Amniotic stem cell (primary cell): ENCODE measurements around the gene HPS1.

ENCODE experiments used
- DNase-seq: peaks from one replicate; lab custom pipeline; 2025; lab: John Stamatoyannopoulos, UW

Gene HPS1

GRCh38 chr10:98463976-98464754 is 17.4 kb upstream of the HPS1 start:
- DNase-seq, result no peak

- no peak for DNase-seq
Measured at GRCh38 chr10:98463016-98463415, 16.3 kb upstream of the HPS1 start.

- DNase-seq, result no peak
Measured at GRCh38 chr10:98461500-98461842, 14.7 kb upstream of the HPS1 start.

DNA sequence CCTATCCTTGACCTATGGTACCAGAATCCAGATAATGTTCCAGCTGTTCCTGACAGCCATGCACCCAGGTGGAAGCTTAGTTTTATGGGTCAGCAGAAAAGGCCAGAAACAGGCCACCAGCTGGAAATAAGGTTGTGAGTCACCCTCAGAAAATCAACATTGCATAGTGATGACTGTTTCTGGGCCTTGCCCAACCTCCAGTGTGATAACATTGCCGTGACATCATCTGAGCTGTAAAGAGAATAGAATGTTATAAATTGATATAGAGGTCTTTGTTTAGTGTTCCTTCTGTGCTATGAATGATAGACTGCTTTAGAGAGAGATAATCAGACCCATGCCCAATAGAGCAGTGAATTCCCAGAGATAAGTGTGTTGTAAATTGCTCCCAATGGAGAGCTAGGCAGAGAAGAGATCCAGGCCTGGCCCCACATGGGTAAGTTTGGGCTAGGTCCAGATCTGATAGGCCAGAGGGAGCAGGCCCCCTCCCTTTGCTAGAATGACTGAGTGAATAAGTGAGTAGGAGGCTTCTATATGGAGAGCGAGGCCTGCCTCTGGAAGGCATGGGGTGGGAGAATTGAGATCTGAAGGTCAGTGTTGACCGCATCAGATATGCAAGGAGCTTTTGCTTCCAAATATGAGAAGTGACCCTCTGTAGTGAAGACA is 14.2 kb upstream of the HPS1 start:
- peak; percentile 78 for DNase-seq

GRCh38 chr10:98458809-98459784 is 12.4 kb upstream of the HPS1 start:
- DNase-seq, result no peak

DNA sequence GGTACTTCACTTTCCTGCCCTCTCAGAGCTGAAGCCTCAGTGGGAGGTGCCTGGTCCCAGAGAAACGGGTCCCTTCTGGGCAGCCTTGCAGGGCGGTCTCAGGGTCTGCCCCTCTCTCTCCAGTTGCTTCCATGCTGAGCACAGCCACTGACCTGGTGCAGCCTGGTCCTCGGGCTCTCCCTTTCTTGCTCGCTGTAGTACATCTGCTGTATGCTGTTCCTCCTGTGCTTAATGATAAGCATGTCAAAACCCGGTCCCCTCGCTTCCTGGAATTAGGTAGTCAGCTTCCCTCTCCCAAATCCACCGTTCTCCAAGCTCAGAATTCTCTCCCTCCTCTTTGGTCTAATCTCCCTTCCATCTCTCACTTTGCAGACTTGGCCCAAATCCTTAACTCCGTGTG is 11.0 kb upstream of the HPS1 start:
- no peak for DNase-seq

- no peak for DNase-seq
Measured at GRCh38 chr10:98456686-98457482, 10.1 kb upstream of the HPS1 start.

DNA sequence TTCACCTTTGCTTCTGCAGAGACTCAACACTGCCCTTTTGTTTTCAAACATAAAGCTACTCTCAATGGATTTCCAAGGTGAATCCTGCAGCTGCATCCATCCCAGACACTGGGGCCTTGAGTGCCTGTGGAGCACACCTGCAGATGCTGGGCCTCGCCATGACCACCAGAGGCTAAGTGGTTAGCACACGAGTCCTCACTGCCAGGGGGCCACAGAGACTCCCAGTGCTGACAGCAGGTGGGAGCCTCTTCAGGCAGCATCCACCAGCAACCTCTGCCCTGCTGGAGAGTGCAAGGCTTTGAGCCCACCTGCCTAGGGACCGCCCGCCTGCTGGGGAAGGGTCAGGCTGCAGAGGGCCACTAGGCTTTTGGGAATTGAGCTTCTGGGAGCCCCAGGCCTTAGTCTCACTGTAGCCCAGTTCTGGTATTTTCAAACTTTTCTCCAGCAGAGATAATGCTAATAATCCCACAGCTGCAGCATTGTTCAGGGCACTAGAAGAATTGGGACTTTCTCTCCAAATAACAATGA is 9.4 kb upstream of the HPS1 start:
- no peak for DNase-seq

GRCh38 chr10:98453729-98454128 is 7.0 kb upstream of the HPS1 start:
- DNase-seq, result no peak

DNA sequence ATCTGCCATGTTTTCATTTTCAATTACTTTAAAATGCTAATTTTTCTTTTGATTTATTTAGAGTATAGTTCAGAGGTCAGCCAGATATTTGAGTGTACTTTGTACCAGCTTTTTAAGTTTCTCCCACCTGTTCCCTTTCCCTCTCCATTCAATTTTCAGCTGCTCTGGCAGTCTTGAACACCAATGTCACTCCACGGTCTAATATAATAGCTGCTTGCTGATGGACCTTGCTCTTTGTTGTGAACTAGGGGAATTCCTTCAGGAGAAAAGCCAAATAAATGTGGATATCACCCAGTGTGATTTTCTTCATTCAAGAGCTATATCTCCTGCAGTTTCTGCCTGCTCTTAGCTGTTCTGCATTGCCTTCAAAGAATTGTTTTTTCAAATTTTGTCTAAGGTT is 3.9 kb upstream of the HPS1 start:
- DNase-seq, result no peak

DNA sequence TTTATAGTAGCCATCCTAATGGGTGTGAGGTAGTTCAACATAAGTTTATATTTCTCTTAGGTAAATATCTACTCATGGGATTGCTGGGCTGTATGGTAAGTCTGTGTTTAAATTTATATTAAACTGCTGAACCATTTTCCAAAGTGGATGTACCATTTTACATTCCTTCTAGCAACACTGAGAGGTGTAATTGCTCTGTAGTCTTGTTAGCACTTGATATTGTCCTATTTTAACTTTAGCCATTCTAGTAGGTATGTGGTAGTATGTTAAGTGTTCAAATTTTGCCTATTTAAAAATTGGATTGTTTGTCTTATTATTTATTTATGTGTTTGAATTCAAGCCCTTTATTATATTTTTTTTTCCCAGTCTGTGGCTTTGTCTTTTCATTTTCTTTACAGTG is 2.6 kb upstream of the HPS1 start:
- no peak for DNase-seq

DNA sequence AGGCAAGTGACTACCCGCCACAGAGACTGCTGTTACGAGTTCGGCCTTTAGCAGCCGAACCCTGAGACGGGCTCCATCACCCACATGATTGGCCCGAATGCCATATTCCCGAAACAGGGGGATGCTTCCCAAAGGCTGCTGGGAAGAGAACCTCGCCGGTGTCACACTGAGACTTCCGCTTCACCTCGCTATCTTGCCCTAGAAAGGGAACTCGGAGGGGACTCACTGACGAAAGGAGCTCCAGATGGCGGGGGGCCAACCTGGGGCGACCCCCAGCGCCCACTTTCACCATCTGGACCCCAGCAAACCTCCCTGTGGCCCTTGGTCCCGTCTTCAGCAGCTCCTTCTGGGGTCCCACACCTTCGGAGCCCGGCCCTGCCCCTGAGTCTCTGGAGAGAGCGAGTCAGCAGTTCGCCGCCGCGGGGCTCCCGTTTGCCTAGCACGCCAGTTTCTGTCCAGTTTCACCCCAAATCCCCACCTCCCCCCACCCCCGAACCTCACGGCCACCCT is 529 bp downstream of the HPS1 start:
- DNase-seq, result no peak

DNA sequence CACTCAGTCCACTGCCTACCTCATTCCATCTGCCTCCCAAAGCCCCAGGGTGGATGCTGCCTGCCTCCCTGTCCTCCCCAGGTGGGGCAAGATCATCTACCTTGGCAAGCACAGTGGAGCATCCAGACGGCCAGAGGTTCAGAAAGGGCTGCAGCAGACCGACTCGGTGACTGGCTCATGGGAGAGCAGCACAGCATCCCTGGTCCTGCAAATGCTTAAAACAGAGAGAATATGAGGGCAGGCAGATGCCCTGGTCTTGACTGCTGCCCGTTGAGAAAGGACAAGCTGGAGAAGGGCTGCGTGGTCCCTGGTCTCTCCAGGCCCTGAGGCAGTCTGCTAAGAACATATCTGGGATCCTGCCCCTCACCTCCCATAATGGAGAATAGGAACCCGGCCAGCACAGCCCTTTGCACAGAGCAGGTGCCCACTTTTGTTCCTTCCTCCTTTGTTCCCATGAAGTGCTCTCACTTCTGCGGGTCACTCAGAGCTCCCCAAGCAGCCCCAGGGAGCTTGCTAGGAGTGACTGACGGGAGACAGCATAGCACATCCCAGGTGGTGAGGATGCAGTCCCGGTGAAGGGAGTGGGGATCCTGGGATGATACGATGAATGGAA is 1.4 kb downstream of the HPS1 start:
- DNase-seq, result no peak

GRCh38 chr10:98444314-98445006 is 2.3 kb downstream of the HPS1 start:
- no peak for DNase-seq

DNA sequence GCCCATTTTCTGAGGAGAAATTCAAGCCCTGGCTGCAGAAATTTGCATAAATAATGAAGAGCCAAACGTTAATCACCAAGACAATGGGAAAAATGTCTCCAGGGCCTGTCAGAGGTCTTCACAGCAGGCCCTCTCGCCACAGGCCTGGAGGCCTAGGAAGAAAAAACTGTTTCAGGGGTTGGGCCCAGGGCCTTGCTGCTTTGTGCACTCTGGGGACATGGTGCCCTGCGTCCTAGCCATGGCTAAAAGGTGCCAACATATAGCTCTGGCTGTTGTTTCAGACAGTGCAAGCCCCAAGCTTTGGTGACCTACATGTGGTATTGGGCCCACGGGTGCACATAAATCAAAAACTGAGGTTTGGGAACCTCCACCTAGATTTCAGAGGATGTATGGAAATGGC is 8.0 kb downstream of the HPS1 start:
- DNase-seq, result no peak

DNA sequence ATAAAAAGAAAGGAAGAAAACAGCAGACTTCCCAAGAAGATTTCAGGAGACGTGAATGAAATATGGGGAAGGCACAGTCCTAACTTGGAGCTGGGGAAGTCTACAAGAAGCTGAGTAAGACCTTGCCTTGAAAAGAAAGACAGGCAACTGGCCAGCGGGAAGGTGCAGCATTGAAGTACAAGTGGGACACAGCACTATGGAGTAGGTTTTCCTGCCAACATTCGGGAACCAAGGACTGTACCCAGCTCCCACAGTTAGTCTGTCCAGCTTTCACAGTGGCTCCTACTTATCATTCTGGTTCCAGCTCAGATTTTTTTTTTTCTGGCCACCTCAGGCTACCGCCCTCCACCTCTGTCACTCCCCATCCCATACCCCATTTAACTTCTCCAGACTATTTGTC is 10.0 kb downstream of the HPS1 start:
- DNase-seq, result no peak

GRCh38 chr10:98435178-98435577 is 11.6 kb downstream of the HPS1 start:
- DNase-seq, result no peak

DNA sequence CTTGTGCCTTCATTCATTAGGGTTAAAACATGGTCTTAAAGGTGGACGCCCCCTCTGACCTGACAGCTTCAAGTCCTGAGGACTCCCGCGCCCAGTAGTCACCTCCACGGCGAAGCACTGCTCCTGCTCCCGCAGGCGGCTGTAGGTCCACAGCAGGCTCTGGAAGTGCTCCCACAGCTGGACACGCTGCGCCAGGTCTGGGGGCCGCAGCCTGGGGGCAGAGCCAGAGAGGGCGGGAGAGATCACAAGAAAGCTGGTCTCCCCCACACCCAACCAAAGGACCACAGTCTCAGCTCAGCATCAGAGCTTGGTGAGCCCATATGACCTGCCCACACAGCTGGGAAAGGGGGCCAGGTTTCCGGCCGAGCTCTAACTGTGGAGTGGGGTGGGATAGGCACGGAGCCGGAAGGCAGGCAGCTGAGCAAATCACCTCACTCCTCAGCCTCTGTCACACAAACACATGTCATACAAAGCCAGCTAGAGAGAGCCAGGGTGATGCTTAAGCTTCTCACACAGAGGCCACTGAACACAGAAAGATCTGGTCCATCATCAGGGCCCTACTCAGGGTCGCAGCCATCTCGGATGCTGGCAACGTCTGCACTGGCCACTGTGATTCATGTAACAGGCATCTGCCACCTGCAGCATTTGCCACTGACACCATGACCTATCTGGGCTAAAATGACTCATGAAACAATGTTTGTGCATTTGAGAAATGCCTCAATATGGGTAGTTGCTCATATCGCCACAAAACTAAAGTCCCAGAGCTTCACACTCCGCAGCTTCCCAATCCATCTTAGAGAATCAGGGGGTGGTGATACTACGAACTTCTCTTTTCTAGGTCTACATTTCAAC is 12.6 kb downstream of the HPS1 start:
- no peak for DNase-seq

DNA sequence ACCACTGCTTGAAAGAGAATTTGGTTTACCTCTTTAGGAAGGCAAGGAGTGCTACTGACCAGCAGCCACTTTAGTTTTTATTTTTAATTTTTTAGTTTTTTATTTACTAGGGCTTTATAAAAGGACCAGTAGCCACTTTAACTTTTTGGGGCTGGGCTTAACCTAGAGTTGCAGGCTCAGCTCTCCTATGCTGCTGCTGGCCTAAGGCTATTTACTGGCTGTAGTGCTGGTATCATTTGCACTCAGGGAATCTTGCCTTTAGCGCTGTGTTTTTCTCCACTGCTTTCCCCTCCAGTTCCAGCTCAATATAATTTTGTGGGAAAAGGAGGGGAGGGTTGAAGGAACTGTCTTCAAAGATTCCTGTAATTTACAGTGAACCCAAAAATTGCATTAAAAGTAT is 13.4 kb downstream of the HPS1 start:
- no peak for DNase-seq
